GM23248 (cell line): ENCODE measurements around the gene AFDN.

Source experiments
- EZH2 ChIP-seq: fragments of 200-600 bp; sonication (generic); IDR thresholded peaks from 2 replicates; pipeline ENCODE4 v1.6.1; 2018; ENCODE audit warnings: antibody characterized with exemption, mild to moderate bottlenecking; ENCODE audit not compliant: insufficient read depth, poor library complexity, severe bottlenecking
- EZH2phosphoT487 ChIP-seq: fragments of 200-600 bp; sonication (generic); IDR thresholded peaks from 2 replicates; pipeline ENCODE4 v1.6.1; 2018; ENCODE audit warnings: antibody characterized with exemption, moderate library complexity, mild to moderate bottlenecking, low read depth; ENCODE audit not compliant: insufficient read depth

DNA sequence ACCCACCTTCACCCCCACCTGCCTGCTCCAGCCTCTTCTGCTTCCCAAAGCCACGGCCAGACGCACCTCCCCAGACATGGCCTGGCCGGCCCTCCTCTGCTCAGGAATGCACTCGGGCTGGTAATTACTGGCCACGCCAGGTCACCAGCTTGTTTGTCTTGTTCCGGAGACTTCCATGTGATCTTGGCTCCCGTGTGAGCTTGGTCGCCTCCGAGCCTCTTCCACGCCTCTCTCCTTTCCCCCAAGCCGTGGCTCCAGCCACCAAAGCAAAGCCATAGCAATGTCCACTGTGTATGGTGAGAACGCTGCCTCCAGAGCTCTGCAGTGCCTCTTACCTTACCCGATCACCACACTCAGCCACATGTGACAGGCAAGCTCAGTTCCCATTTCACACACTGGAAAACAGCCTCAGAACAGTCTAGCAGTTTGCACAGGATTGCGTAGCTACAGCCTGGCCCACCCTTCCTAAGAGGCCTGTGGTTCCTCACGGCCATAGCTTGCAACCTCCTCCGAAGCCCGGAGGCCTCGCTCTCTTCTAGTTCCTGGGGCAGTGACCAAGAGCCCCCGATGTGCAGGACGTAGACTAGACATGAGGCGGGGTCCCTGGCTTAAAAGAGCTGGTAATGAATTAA lies 48.1 kb upstream of the AFDN start:
- no peak for TF ChIP-seq EZH2phosphoT487
- no peak for TF ChIP-seq EZH2
